SKM-1 (cell line): Measurements from ENCODE around the gene NFKBIL1.
"Not testable (repeated sequence)": the region's sequence is repeated elsewhere in the genome, so short reads cannot be mapped to it uniquely, and the experiment has no call there.

ENCODE experiments used
- DNase-seq: peaks from one replicate; lab custom pipeline; 2025; ENCODE audit not compliant: unreplicated experiment; lab: John Stamatoyannopoulos, UW

The NFKBIL1 gene

GRCh38 chr6:31579546-31580437 is 32.4 kb downstream of the NFKBIL1 start:
- DNase-seq = no peak

DNA sequence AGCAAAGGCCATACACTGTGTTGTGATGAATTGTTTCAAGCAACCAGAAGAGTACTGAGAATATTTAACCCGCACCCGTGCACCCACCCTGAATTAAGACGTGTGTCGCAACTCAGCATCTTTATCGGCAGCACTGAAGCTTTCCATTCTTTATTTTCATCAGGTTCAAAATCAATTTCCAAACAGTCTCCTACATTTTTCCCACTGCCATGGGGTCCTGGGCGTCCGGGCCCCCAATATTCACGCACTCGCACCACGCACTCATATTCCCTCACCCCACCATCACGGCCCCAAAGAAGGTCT is 33.0 kb downstream of the NFKBIL1 start:
- no peak for DNase-seq

DNA sequence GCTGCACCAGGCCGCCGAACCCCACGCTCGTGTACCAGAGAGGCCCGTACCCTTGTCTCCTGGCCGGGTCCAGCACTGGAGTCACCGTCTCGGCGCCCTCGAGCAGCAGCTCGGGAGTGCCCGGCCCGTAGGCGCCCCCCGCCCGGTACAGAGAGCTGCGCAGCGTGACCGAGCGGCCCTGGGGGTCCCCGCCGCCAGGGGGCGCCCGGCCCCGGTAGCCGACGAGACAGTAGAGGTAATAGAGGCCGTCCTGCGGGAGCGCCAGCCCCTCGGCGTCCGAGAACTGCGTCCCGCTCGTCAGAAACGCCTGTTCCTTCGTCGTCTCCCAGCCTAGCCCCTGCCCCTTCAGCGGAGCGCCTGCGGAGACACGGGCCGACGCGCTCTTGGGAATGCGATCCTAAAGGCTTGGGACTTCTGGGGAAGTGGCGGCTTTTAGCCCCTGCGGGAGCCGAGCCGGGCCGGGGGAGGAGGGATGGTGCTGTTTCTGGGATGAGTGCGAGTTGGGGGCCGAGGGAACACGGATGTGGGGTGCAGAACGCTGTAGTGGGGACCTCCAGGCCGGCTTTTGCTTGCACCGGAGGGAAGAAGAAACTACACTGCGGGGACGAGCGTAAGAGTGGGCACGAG is 33.5 kb downstream of the NFKBIL1 start:
- DNase-seq = peak; percentile 63

DNA sequence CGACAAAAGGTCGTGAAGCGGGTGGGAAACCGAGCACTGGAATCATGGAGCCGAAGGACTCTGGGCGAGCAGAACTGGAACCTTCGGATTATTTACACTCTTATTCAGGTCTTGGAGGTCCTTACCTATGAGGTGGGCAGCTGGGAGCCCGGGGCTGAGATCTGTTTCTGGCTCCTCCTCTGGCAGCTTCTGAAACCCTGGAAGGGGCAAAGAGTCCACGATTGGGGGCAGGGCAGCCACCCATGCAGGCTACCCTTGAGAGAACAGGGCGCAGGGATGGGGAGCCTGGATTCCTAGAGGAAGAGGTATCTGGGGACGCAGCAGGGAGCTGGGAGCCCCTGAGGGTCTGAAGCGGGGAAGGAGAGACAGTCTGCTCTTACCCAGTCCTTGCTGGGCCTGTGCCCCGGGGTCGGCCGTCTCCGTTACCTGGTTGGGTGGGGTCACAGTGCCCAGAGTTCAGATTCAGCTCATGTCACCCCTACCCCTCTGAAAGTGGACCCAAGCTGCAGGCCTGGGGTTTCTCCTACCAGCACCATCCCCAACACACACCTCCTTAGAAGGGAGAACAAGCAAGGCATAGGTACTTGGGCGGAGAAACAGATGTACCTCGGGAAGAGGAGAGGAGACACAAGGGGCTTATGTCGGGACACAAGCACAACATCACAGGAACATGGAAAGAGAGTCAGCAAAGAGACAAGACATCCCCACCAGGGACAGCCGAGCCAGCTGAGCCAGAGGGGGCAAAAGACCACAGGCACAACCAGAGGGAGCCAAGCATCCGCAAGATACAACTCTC is 34.2 kb downstream of the NFKBIL1 start:
- no peak for DNase-seq

GRCh38 chr6:31582230-31582643 is 34.8 kb downstream of the NFKBIL1 start, which contains the start of gene LTB:
Gene LTB (minus strand): TSS chr6:31582424. CDS start chr6:31582417, 7 bp downstream.
- DNase-seq = no peak

GRCh38 chr6:31585491-31585890 is 38.1 kb downstream of the NFKBIL1 start:
- DNase-seq = peak; percentile 50

GRCh38 chr6:31586008-31586407 is 38.6 kb downstream of the NFKBIL1 start, which contains the start of gene LST1:
Gene LST1 (plus strand): TSS chr6:31586277. CDS start chr6:31587300, 1,023 bp downstream.
- DNase-seq = peak; percentile 92

- peak; percentile 81 for DNase-seq
These were observed 39.3 kb downstream of the NFKBIL1 start for GRCh38 chr6:31586599-31587281.

DNA sequence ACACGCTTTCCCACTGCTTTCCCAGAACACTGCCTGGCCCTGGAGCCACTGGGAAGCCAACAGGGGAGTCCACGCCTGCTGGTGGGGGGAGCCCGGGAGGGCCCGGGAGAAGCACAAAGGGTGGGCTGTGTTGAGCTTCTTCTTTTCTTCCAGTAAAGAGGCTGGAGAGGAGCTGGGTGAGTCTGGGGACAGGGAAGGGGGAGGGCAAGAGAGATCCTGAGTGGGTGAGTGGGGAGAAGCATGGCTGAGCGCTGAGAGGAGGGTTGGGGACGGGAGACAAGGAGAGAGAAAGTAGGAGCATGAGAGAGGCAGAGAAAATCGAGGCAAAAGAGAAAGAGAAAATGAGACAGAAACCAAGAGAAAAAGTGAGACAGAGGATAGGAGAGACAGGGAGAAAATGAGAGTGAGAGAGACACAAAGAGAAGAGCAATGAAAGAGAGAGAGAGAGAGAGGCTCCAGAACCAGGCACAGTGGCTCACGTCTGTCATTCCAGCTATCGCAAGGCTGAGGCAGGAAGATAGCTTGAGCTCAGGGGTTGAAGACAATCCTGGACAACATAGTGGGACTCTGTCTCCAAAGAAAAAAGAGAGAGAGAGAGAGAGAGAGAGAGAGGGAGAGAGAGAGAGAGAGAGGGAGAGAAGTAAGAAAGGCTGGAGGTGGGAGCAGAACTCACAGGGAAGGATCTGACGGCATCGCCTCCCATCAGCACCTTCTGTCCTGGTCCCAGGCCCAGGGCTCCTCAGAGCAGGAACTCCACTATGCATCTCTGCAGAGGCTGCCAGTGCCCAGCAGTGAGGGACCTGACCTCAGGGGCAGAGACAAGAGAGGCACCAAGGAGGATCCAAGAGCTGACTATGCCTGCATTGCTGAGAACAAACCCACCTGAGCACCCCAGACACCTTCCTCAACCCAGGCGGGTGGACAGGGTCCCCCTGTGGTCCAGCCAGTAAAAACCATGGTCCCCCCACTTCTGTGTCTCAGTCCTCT is 40.7 kb downstream of the NFKBIL1 start:
- no peak for DNase-seq

GRCh38 chr6:31588871-31589650 is 41.7 kb downstream of the NFKBIL1 start:
- DNase-seq = no peak

DNA sequence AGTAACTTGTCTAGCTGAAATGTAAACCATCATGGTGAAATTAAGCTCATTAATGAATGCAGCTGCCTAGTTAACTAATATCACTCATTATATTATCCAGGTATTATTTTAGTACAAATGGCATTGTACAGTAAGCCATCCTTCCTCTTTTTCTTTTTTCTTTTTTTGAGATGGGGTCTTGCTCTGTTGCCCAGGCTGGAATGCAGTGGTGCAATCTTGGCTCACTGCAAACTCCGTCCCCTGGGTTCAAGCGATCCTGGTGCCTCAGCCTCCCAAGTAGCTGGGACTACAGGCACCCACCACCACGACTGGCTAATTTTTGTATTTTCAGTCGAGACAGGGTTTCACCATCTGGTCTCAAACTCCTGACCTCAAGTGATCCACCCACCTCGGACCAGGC is 43.3 kb downstream of the NFKBIL1 start:
- DNase-seq = not testable (repeated sequence)

GRCh38 chr6:31592396-31592771 is 45.0 kb downstream of the NFKBIL1 start:
- no peak for DNase-seq

GRCh38 chr6:31597006-31597405 is 49.6 kb downstream of the NFKBIL1 start:
- peak; percentile 61 for DNase-seq

DNA sequence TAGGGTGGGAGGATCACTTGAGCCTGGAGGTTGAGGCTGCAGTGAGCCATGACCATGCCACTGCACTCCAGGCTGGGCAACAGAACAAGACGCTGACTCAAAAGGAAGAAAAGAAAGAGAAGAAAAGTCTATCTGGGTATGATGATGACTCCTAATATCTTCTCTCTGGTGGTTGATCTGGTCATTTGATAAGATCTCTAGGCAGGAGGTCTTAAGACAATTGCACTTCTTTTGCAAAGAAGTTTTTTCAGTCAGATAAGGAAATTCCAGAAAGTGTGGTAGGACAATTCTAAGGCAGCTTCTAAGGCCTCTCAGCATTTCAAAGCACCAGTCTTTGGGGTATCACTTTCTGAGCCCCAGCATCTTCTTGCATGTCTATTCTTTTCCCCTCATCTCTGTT is 59.9 kb downstream of the NFKBIL1 start:
- no peak for DNase-seq
